Type B pancreatic cell (in vitro differentiated cells): ENCODE measurements around the gene HTRA1. TPM values are rescaled to one million over a fixed set of nuclear protein-coding genes. Genes with fewer than 3 reads are reported as not detected.

Experiments
- DNase-seq: peaks from one replicate; pipeline ENCODE4 v3.0.0; 2021; ENCODE audit warnings: mixed read lengths; ENCODE audit not compliant: unreplicated experiment; ENCODE audit errors: extremely low spot score
- H3K27ac Mint-ChIP-seq: 2 replicates; pipeline ENCODE4 v1.8.0; 2021; ENCODE audit warnings: mild to moderate bottlenecking, mixed read lengths
- H3K27me3 Mint-ChIP-seq: 2 replicates; pipeline ENCODE4 v1.8.0; 2021; ENCODE audit warnings: mixed read lengths
- H3K36me3 Mint-ChIP-seq: 2 replicates; pipeline ENCODE4 v1.8.0; 2021; ENCODE audit warnings: mixed read lengths
- H3K4me1 Mint-ChIP-seq: one replicate; pipeline ENCODE4 v1.8.0; 2021; ENCODE audit warnings: mixed read lengths; ENCODE audit not compliant: unreplicated experiment
- H3K4me3 Mint-ChIP-seq: 2 replicates; pipeline ENCODE4 v1.8.0; 2021; ENCODE audit warnings: mild to moderate bottlenecking, mixed read lengths
- H3K9me3 Mint-ChIP-seq: 2 replicates; pipeline ENCODE4 v1.8.0; 2021; ENCODE audit warnings: mixed read lengths
- total RNA-seq: library from RNA; stranded (reverse); gene quantifications from 2 replicates; pipeline ENCODE4 v1.2.1, GENCODE V29; 2021; ENCODE audit warnings: low replicate concordance
- TF ChIP-seq, protein P1 (sequence below): fragments of 200-600 bp; sonication (generic); conservative IDR thresholded peaks from 2 replicates; pipeline ENCODE4 v1.5.0; 2021; ENCODE audit warnings: antibody characterized with exemption, mild to moderate bottlenecking

The HTRA1 gene
- total RNA-seq, 1 donor from 2014 or later, result 32.6 TPM

GRCh38 chr10:122486406-122487080 is 25.2 kb downstream of the HTRA1 start:
- Mint-ChIP-seq H3K27ac (no peak overlapping the region), H3K9me3 (peaks cover 3% of the 10 kb centered on the region), H3K4me3 (no peak overlapping the region), H3K4me1 (peaks cover 19% of the 10 kb centered on the region), H3K36me3 (no peaks in the 10 kb centered on the region), H3K27me3 (peaks cover 7% of the 10 kb centered on the region)
- TF ChIP-seq, protein P1, sequence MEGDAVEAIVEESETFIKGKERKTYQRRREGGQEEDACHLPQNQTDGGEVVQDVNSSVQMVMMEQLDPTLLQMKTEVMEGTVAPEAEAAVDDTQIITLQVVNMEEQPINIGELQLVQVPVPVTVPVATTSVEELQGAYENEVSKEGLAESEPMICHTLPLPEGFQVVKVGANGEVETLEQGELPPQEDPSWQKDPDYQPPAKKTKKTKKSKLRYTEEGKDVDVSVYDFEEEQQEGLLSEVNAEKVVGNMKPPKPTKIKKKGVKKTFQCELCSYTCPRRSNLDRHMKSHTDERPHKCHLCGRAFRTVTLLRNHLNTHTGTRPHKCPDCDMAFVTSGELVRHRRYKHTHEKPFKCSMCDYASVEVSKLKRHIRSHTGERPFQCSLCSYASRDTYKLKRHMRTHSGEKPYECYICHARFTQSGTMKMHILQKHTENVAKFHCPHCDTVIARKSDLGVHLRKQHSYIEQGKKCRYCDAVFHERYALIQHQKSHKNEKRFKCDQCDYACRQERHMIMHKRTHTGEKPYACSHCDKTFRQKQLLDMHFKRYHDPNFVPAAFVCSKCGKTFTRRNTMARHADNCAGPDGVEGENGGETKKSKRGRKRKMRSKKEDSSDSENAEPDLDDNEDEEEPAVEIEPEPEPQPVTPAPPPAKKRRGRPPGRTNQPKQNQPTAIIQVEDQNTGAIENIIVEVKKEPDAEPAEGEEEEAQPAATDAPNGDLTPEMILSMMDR, result no peak
- no peak for DNase-seq

DNA sequence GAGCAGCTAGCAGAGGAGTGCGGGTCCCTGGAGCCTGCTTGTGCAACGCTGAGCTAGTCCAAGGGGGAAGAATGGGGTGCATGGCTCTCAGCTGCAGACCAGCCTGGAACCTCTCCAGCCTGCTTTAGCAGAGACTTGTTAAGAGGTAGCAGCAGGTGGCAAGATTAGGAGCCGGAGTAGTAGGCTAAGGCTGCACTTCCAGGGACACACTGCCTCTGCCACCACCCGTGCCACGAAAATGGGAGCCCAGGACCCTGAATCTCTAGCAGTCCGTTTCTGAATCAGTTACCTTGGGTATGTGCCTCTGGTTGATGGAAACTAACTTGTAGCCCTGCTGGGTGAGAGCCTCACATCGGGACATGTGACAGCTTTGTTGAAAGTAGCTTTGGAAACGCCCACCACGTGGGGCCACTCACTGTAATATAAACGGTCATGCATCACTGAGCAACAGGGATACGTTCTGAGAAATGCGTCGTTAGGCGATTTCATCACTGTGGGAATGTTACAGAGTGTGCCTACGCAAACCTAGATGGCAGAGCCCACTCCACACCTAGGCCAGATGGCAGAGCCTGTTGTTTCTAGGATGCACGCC is 25.9 kb downstream of the HTRA1 start:
- H3K4me3 Mint-ChIP-seq, result no peak overlapping the region
- peaks cover 7% of the 10 kb centered on the region for H3K27me3 Mint-ChIP-seq
- H3K4me1 Mint-ChIP-seq, result peaks cover 24% of the 10 kb centered on the region
- no peak overlapping the region for H3K27ac Mint-ChIP-seq
- DNase-seq, result no peak
- no peaks in the 10 kb centered on the region for H3K36me3 Mint-ChIP-seq
- TF ChIP-seq, protein P1, result no peak
- H3K9me3 Mint-ChIP-seq, result no peaks in the 10 kb centered on the region

DNA sequence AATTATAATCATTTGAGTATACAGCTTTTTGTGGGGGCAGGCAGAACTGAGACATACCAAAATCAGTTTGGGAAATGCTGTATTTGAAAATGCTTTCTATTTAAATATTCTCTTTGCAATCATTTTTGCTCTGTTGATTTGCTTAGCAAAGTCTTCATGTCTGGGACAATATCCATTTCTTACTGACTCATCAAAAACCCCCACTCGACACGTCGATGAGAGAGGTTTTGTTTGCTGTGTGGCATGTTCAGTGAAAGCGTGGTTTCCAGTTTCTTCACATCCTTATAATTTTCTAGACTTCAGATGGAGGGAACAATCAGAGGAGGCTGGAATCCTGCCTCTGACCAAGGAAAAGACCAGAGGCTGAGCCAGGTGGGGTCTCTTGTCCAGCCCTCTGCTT is 28.9 kb downstream of the HTRA1 start:
- no peak for DNase-seq
- Mint-ChIP-seq H3K4me3 (no peak overlapping the region), H3K27ac (no peak overlapping the region), H3K9me3 (no peaks in the 10 kb centered on the region), H3K4me1 (peaks cover 31% of the 10 kb centered on the region), H3K27me3 (peaks cover 11% of the 10 kb centered on the region), H3K36me3 (no peaks in the 10 kb centered on the region)
- TF ChIP-seq, protein P1, result no peak

DNA sequence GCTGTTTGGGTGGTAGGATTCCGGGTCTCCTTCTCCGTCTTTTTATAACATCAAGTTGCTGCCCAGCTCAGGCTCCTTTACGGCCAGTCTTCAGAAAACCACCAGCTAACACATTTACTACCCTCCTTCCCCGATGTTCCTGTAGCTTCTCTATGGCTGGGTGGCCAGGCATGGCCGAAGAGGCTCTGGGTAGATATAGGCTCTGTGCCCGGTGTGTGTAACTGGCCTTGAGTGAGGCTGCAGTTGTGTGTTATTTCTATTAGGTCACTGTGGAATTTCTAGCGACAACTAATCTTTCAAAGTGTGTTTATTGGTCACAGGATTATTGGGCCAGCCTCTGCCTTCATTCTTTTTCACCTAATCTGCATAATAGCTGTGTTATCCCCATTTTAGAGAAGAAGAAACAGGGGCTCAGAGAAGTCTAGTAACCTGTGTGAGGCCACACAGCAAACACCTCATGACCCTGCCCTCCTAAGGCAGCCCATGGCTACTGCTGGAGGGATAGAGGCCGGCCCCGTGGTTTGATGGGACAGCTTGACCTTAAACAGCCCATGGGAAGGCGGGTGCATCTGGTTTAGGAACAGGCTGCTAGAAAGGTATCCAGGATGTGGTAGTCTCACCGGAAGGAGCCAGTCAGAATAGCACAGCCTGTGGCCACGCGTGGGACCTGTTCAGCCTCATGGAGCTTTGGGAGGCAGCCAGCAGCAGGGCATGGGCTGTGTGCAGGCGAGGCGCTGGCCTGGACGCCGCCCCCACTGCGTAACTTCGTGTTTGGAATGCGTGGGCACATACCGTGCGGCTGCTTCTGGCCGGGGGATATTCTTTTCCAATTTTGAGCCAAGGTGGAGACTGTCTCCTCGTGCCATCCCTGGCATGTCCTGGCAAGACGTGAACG is 29.7 kb downstream of the HTRA1 start:
- TF ChIP-seq, protein P1, result no peak
- no peak for DNase-seq
- no peak overlapping the region for H3K27ac Mint-ChIP-seq
- H3K9me3 Mint-ChIP-seq, result no peaks in the 10 kb centered on the region
- peaks cover 30% of the 10 kb centered on the region for H3K4me1 Mint-ChIP-seq
- H3K4me3 Mint-ChIP-seq, result no peak overlapping the region
- peaks cover 11% of the 10 kb centered on the region for H3K27me3 Mint-ChIP-seq
- no peaks in the 10 kb centered on the region for H3K36me3 Mint-ChIP-seq

- TF ChIP-seq, protein P1, result no peak
- H3K36me3 Mint-ChIP-seq, result no peaks in the 10 kb centered on the region
Measured at GRCh38 chr10:122492006-122492405, 30.7 kb downstream of the HTRA1 start.

More at GRCh38 chr10:122492006-122492405, 30.7 kb downstream of the HTRA1 start:
- Mint-ChIP-seq H3K4me3 (no peak overlapping the region), H3K4me1 (peaks cover 29% of the 10 kb centered on the region), H3K27ac (no peak overlapping the region), H3K27me3 (peaks cover 11% of the 10 kb centered on the region), H3K9me3 (no peaks in the 10 kb centered on the region)
- no peak for DNase-seq
